ENCODE data around the gene ANKRD2.

ANKRD2 gene

DNA sequence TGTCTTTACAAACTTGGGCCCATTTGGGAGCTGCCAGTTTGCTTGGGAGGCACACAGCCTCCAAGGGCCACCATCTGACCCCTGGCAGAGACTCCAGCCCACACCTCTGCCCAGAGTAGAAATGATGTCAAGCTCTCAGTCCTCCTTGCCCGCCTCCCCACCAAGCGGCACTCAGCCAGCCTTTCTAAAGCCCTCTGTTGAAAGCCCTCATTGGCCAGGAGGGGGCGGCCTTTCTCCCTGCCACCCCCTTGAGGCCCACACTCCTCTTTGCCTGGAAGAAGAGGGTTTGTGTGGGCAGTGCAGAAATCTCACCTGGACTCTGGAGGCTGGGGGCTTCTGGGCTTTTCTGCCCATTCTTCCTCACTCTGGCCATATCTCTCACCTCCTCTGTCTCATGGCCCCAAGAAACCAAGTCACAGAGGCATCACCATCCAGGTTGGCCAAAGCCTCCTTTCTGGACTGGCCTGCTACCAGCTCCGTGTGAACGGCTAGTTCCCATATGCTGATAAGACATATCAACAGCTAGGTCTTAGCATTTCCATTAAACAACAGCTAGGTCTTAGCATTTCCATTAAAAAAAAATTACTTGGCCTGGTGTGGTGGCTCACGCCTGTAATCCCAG, 37.7 kb upstream of the ANKRD2 start:
- Histone ChIP-seq H4K20me1 (ENCODE audit: insufficient read depth, low read length, poor library complexity, severe bottlenecking) (no peaks in the 10 kb centered on the region), H3K36me3 (ENCODE audit: insufficient read depth, low read length) (no peaks in the 10 kb centered on the region), H3K79me2 (ENCODE audit: insufficient read depth, low read length) (no peaks in the 10 kb centered on the region), H3K4me2 (ENCODE audit: low read depth, low read length, poor library complexity, severe bottlenecking) (no peak overlapping the region), H3K27me3 (ENCODE audit: insufficient read depth, low read length, poor library complexity, severe bottlenecking) (no peaks in the 10 kb centered on the region), H3K9me2 (replicated peaks; ENCODE audit: low read depth, low read length) (no peaks in the 10 kb centered on the region), H3F3A (ENCODE audit: low read depth) (no peaks in the 10 kb centered on the region), H2AFZ (ENCODE audit: low read length) (no peak overlapping the region), H3K4me1 (ENCODE audit: insufficient read depth, low read length, poor library complexity, severe bottlenecking) (no peaks in the 10 kb centered on the region), H3K9ac (ENCODE audit: low read depth, low read length, poor library complexity, severe bottlenecking) (no peak overlapping the region), H3K4me3 (ENCODE audit: low read length, poor library complexity, severe bottlenecking) (no peak overlapping the region), H3K9me3 (ENCODE audit: insufficient read depth, low read depth, low read length) (no peaks in the 10 kb centered on the region)
- TF ChIP-seq, protein P1, sequence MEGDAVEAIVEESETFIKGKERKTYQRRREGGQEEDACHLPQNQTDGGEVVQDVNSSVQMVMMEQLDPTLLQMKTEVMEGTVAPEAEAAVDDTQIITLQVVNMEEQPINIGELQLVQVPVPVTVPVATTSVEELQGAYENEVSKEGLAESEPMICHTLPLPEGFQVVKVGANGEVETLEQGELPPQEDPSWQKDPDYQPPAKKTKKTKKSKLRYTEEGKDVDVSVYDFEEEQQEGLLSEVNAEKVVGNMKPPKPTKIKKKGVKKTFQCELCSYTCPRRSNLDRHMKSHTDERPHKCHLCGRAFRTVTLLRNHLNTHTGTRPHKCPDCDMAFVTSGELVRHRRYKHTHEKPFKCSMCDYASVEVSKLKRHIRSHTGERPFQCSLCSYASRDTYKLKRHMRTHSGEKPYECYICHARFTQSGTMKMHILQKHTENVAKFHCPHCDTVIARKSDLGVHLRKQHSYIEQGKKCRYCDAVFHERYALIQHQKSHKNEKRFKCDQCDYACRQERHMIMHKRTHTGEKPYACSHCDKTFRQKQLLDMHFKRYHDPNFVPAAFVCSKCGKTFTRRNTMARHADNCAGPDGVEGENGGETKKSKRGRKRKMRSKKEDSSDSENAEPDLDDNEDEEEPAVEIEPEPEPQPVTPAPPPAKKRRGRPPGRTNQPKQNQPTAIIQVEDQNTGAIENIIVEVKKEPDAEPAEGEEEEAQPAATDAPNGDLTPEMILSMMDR (conservative IDR thresholded peaks at IDR 0.05; ENCODE audit: low read length) = peak; percentile 77
- no peak for TF ChIP-seq EZH2phosphoT487 (IDR thresholded peaks at IDR 0.05; ENCODE audit: borderline replicate concordance)

DNA sequence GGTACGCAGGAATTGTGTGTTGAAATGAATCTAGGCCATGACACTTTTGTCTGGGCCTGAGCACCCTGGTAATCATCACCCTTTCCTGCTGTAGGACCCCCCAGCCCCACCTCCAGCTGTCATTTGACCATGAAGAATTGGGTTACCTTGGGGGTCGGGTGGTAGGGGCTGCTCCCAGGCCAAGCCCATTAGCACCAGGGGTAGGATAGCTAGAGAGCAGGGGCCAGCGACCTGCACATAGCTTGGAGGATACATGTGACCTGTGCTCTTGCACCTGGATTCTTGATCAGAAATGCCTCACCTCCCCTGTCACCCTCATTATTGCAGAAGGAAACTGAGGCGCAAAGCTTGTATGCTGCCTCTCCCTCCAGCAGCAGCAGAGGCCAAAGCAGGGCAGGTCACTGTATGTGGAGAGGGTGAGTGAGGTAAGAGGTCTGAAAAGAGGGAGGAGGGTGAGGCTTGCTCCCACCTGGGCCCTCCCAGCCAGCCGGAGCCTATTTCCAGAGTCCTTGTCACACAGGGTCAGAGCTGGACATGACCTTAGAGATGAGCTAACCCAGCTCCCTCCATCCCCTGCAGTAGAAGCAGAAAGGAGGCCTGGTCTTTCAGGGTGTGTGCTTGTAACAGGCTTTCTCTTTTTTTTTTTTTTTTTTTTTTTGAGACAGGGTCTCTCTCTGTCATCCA, 35.3 kb upstream of the ANKRD2 start:
- H3K9me3 ChIP-seq (ENCODE audit: insufficient read depth, low read depth, low read length) = no peaks in the 10 kb centered on the region
- TF ChIP-seq, protein P1 (conservative IDR thresholded peaks at IDR 0.05; ENCODE audit: low read length) = no peak
- TF ChIP-seq EZH2phosphoT487 (IDR thresholded peaks at IDR 0.05; ENCODE audit: borderline replicate concordance) = no peak
- H3K27me3 ChIP-seq (ENCODE audit: insufficient read depth, low read length, poor library complexity, severe bottlenecking) = no peaks in the 10 kb centered on the region
- H3K9me2 ChIP-seq (replicated peaks; ENCODE audit: low read depth, low read length) = no peaks in the 10 kb centered on the region
- H3K4me2 ChIP-seq (ENCODE audit: low read depth, low read length, poor library complexity, severe bottlenecking) = no peak overlapping the region
- H3K4me1 ChIP-seq (ENCODE audit: insufficient read depth, low read length, poor library complexity, severe bottlenecking) = no peaks in the 10 kb centered on the region
- no peak overlapping the region for H2AFZ ChIP-seq (ENCODE audit: low read length)
- no peaks in the 10 kb centered on the region for H3K36me3 ChIP-seq (ENCODE audit: insufficient read depth, low read length)
- H3F3A ChIP-seq (ENCODE audit: low read depth) = no peaks in the 10 kb centered on the region
- H3K4me3 ChIP-seq (ENCODE audit: low read length, poor library complexity, severe bottlenecking) = no peak overlapping the region
- no peaks in the 10 kb centered on the region for H3K79me2 ChIP-seq (ENCODE audit: insufficient read depth, low read length)
- no peak overlapping the region for H3K9ac ChIP-seq (ENCODE audit: low read depth, low read length, poor library complexity, severe bottlenecking)
- no peaks in the 10 kb centered on the region for H4K20me1 ChIP-seq (ENCODE audit: insufficient read depth, low read length, poor library complexity, severe bottlenecking)

DNA sequence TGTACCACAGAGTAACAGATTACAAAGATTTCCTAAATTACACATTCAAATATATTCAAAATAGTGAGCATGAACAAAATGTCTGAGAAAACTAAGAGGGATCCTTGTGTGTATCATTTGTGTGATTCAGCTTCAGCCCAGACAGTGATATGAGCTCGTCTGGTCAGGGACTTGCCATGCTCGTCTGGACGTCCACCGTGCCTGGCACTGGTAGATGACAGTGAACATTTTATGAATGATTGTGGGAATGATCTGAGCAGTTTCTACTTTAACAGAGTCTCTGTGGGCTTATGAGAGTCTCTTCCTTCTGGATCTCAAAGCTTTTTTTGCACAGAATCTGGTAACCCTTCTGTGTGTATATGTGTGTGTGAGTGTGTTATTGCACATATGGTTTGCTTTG, 34.2 kb upstream of the ANKRD2 start:
- TF ChIP-seq, protein P1 (conservative IDR thresholded peaks at IDR 0.05; ENCODE audit: low read length) = no peak
- TF ChIP-seq EZH2phosphoT487 (IDR thresholded peaks at IDR 0.05; ENCODE audit: borderline replicate concordance) = no peak
- Histone ChIP-seq H2AFZ (ENCODE audit: low read length) (no peak overlapping the region), H4K20me1 (ENCODE audit: insufficient read depth, low read length, poor library complexity, severe bottlenecking) (no peaks in the 10 kb centered on the region), H3K9me3 (ENCODE audit: insufficient read depth, low read depth, low read length) (no peaks in the 10 kb centered on the region), H3K4me3 (ENCODE audit: low read length, poor library complexity, severe bottlenecking) (no peak overlapping the region), H3K9ac (ENCODE audit: low read depth, low read length, poor library complexity, severe bottlenecking) (no peak overlapping the region), H3K4me2 (ENCODE audit: low read depth, low read length, poor library complexity, severe bottlenecking) (no peak overlapping the region), H3F3A (ENCODE audit: low read depth) (no peaks in the 10 kb centered on the region), H3K79me2 (ENCODE audit: insufficient read depth, low read length) (no peaks in the 10 kb centered on the region), H3K36me3 (ENCODE audit: insufficient read depth, low read length) (no peaks in the 10 kb centered on the region), H3K27me3 (ENCODE audit: insufficient read depth, low read length, poor library complexity, severe bottlenecking) (no peaks in the 10 kb centered on the region), H3K4me1 (ENCODE audit: insufficient read depth, low read length, poor library complexity, severe bottlenecking) (peaks cover 9% of the 10 kb centered on the region), H3K9me2 (replicated peaks; ENCODE audit: low read depth, low read length) (no peaks in the 10 kb centered on the region)

Measured in Loucy (cell line).